HG02798 (cell line): ENCODE measurements around the gene PPP2R3B.

ENCODE experiments used
- ATAC-seq: cut with Tn5 transposase; IDR thresholded peaks from one replicate; pipeline ENCODE4 v1.9.1; 2021; ENCODE audit warnings: mild to moderate bottlenecking; ENCODE audit not compliant: unreplicated experiment, poor library complexity

Gene PPP2R3B

GRCh38 chrX:372856-373640 is 13.7 kb downstream of the PPP2R3B start:
- no peak for ATAC-seq

GRCh38 chrX:371907-372306 is 14.8 kb downstream of the PPP2R3B start:
- ATAC-seq: no peak

GRCh38 chrX:370963-371745 is 15.6 kb downstream of the PPP2R3B start:
- ATAC-seq: no peak

- no peak for ATAC-seq
These were observed 16.3 kb downstream of the PPP2R3B start for GRCh38 chrX:370244-370962.

GRCh38 chrX:369563-370101 is 17.1 kb downstream of the PPP2R3B start:
- no peak for ATAC-seq

- ATAC-seq: no peak
These were observed 17.7 kb downstream of the PPP2R3B start for GRCh38 chrX:368811-369562.

GRCh38 chrX:367866-368265 is 18.8 kb downstream of the PPP2R3B start:
- no peak for ATAC-seq

- no peak for ATAC-seq
These were observed 19.4 kb downstream of the PPP2R3B start for GRCh38 chrX:367349-367748.

GRCh38 chrX:363621-364375 is 22.9 kb downstream of the PPP2R3B start:
- no peak for ATAC-seq

- ATAC-seq: no peak
These were observed 23.6 kb downstream of the PPP2R3B start for GRCh38 chrX:362937-363620.

GRCh38 chrX:362351-362750 is 24.4 kb downstream of the PPP2R3B start:
- no peak for ATAC-seq

- ATAC-seq: no peak
These were observed 25.2 kb downstream of the PPP2R3B start for GRCh38 chrX:361231-362145.

GRCh38 chrX:360496-361150 is 26.1 kb downstream of the PPP2R3B start:
- no peak for ATAC-seq

GRCh38 chrX:358651-359143 is 28.0 kb downstream of the PPP2R3B start:
- ATAC-seq: no peak

GRCh38 chrX:357693-358471 is 28.8 kb downstream of the PPP2R3B start:
- ATAC-seq: no peak

- no peak for ATAC-seq
These were observed 29.5 kb downstream of the PPP2R3B start for GRCh38 chrX:357035-357692.
